Panc1 (cell line): ENCODE results near the gene SMIM7. TPM values are rescaled to one million over a fixed set of nuclear protein-coding genes. Genes with fewer than 3 reads are reported as not detected.

ENCODE experiments used
- ATAC-seq: fragments of 200-7000 bp; cut with Tn5 transposase; 2 replicates; pipeline ENCODE4 v1.9.1; 2020; ENCODE audit warnings: mild to moderate bottlenecking, moderate library complexity
- BruUV-seq: library from RNA; stranded (reverse); fragments of 400-500 nt; replicated peaks from 2 replicates; lab custom pipeline; 2021; lab: Mats Ljungman, UMichigan
- CTCF ChIA-PET: fragments of 300-600 bp; sonication (Branson Sonifier 250); formaldehyde crosslinking; loops from one replicate; lab custom pipeline; 2022; ENCODE audit warnings: antibody characterized with exemption; lab: Charles Lee
- POLR2A ChIA-PET: fragments of 300-600 bp; sonication (Branson Sonifier 250); formaldehyde crosslinking; loops from one replicate; lab custom pipeline; 2022; ENCODE audit warnings: antibody characterized with exemption; lab: Charles Lee
- DNase-seq: peaks from one replicate; pipeline ENCODE4 v3.0.0-alpha.2; 2010; ENCODE audit warnings: low read depth, low spot score
- H3K27ac ChIP-seq: 2 replicates; pipeline ENCODE4 v1.5.1; 2011; ENCODE audit warnings: mild to moderate bottlenecking, low read length, inconsistent platforms
- H3K27me3 ChIP-seq: fragments of 200-500 bp; sonication (Bioruptor generic); 2 replicates; pipeline ENCODE4 v1.6.0; 2014; ENCODE audit warnings: low read length, inconsistent platforms; ENCODE audit not compliant: control insufficient read depth, insufficient read depth
- H3K36me3 ChIP-seq: fragments of 200-500 bp; sonication (Bioruptor generic); 2 replicates; pipeline ENCODE4 v1.5.1; 2014; ENCODE audit warnings: inconsistent platforms, mild to moderate bottlenecking, low read length, moderate library complexity; ENCODE audit not compliant: control insufficient read depth, insufficient read depth
- H3K4me1 ChIP-seq: 2 replicates; pipeline ENCODE4 v1.5.1; 2011; ENCODE audit warnings: inconsistent platforms, mild to moderate bottlenecking, low read length, moderate library complexity; ENCODE audit not compliant: control insufficient read depth, insufficient read depth
- H3K4me3 ChIP-seq, 2 experiments: 2 replicates each; pipeline ENCODE4 v1.5.1; 2011 to 2012; ENCODE audit warnings: low read depth in 2 of 2, low read length in 2 of 2, mild to moderate bottlenecking in 2 of 2, inconsistent platforms in 1 of 2, moderate library complexity in 1 of 2
- H3K9me3 ChIP-seq: fragments of 200-500 bp; sonication (Bioruptor generic); 2 replicates; pipeline ENCODE4 v1.5.1; 2014; ENCODE audit warnings: low read depth, mild to moderate bottlenecking, inconsistent platforms, low read length, moderate library complexity; ENCODE audit not compliant: control insufficient read depth, insufficient read depth
- CTCF ChIP-seq: fragments of 450-650 bp; IDR thresholded peaks from 2 replicates; pipeline ENCODE4 v1.5.1; 2017; ENCODE audit warnings: mild to moderate bottlenecking
- POLR2AphosphoS5 ChIP-seq: IDR thresholded peaks from 2 replicates; pipeline ENCODE4 v1.6.1; 2012; ENCODE audit warnings: mild to moderate bottlenecking, low read depth, low read length, moderate library complexity
- REST ChIP-seq, 2 experiments: IDR thresholded peaks; 2 replicates each; pipeline ENCODE4 v1.6.1; 2011 to 2012; ENCODE audit warnings: low read depth in 2 of 2, control low read depth in 1 of 2, low read length in 1 of 2, mild to moderate bottlenecking in 1 of 2, moderate library complexity in 1 of 2; ENCODE audit not compliant: insufficient read depth in 1 of 2
- SIN3A ChIP-seq: IDR thresholded peaks from 2 replicates; pipeline ENCODE4 v1.6.1; 2012; ENCODE audit warnings: low read depth, mild to moderate bottlenecking, low read length, moderate library complexity, borderline replicate concordance; ENCODE audit not compliant: insufficient read depth
- TCF7L2 ChIP-seq: IDR thresholded peaks from 2 replicates; pipeline ENCODE4 v1.6.1; 2011; ENCODE audit warnings: mild to moderate bottlenecking, low read depth, low read length, inconsistent platforms
- in situ Hi-C: cut with HindIII; loops from 2 replicates; pipeline ENCODE4 v1.10.0; 2016; ENCODE audit warnings: low sequenced_read_pairs, low pct_unique_long_range_greater_than_20kb
- intact Hi-C: fragments of 100-400 bp; cut with micrococcal nuclease; formaldehyde crosslinking; loops from one replicate; pipeline ENCODE4 v1.10.0; 2022; ENCODE audit not compliant: unreplicated experiment
- total RNA-seq: library from RNA; stranded (reverse); gene quantifications from one replicate; pipeline ENCODE4 v1.2.1, GENCODE V29; 2021; ENCODE audit not compliant: unreplicated experiment

The SMIM7 gene
- total RNA-seq, 1 experiment from 2014 or later, result 70.7 TPM

GRCh38 chr19:16702123-16702522 is 42.2 kb upstream of the SMIM7 start:
- in situ Hi-C loops (no loop called here), intact Hi-C loops (no loop called here)
- H3K9me3 ChIP-seq, result no peaks in the 10 kb centered on the region
- ChIA-PET CTCF (no interaction called here), POLR2A (no interaction called here)
- H3K27ac ChIP-seq, result no peak overlapping the region
- no peaks in the 10 kb centered on the region for H3K27me3 ChIP-seq
- no peak overlapping the region for H3K4me3 ChIP-seq
- no peaks in the 10 kb centered on the region for H3K36me3 ChIP-seq
- no peak for TF ChIP-seq POLR2AphosphoS5
- no peak for TF ChIP-seq TCF7L2
- TF ChIP-seq REST (IDR thresholded peaks at IDR 0.05; ENCODE audit: insufficient read depth in 1 of 2, low read depth in 2 of 2, low read length in 1 of 2), result no peak
- no peak for TF ChIP-seq CTCF
- TF ChIP-seq SIN3A, result no peak
- ATAC-seq, result no peak; the same call in 1 of the 2 replicates
- BruUV-seq, result no TSS peak
- no peak for DNase-seq
- no peaks in the 10 kb centered on the region for H3K4me1 ChIP-seq

DNA sequence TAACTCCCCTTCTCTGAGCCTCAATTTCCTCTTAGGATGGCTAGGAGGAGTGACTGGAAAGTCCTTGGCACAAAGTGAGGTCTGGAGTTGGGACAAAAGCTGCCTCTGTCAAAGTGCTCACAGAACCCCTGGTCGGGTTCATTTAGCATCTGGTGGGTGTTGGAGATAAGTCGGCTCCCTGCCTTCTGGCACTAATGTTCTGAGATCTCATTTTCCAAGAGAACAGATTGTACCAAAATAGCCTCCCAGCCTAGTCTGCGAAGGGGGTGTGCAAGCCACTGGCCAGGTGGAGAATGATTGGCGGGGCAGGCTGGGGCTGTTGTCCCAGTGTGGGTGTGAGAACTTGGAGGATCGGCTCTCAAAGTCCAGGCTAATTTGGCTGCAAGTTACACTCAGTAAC is 39.0 kb upstream of the SMIM7 start:
- H3K4me1 ChIP-seq, result no peaks in the 10 kb centered on the region
- in situ Hi-C loops, result no loop called here
- no peaks in the 10 kb centered on the region for H3K36me3 ChIP-seq
- no peak for ATAC-seq
- TF ChIP-seq CTCF, result no peak
- TF ChIP-seq SIN3A, result no peak
- no peak for TF ChIP-seq POLR2AphosphoS5
- TF ChIP-seq REST (IDR thresholded peaks at IDR 0.05; ENCODE audit: insufficient read depth in 1 of 2, low read depth in 2 of 2, low read length in 1 of 2), result no peak
- no peak for TF ChIP-seq TCF7L2
- H3K27me3 ChIP-seq, result no peaks in the 10 kb centered on the region
- DNase-seq, result no peak
- CTCF ChIA-PET, result no interaction called here
- POLR2A ChIA-PET, result no interaction called here
- H3K27ac ChIP-seq, result no peak overlapping the region
- intact Hi-C loops, result no loop called here
- no peaks in the 10 kb centered on the region for H3K9me3 ChIP-seq
- H3K4me3 ChIP-seq, result no peak overlapping the region
- no TSS peak for BruUV-seq
